Stimulated activated CD4-positive, alpha-beta T cell treated with anti-CD3 and anti-CD28 coated beads, TNF-alpha, amount 100 ng/mL, for 1 hour (primary cell): ENCODE data around the gene MYT1.

Experiments
- DNase-seq, 3 donors: peaks; one replicate each; pipeline ENCODE4 v3.0.0-alpha.2; 2020; ENCODE audit warnings: low read depth in 3 of 3, low spot score in 1 of 3

Gene MYT1

GRCh38 chr20:64212755-64213154, 48.5 kb downstream of the MYT1 start:
- DNase-seq, result no peak

GRCh38 chr20:64214113-64214512, 49.9 kb downstream of the MYT1 start:
- DNase-seq, result no peak

- DNase-seq, result no peak
These were observed 50.7 kb downstream of the MYT1 start for GRCh38 chr20:64214952-64215351.

- no peak for DNase-seq
These were observed 51.8 kb downstream of the MYT1 start for GRCh38 chr20:64216036-64216435.

GRCh38 chr20:64216910-64217309, 52.7 kb downstream of the MYT1 start:
- no peak for DNase-seq

GRCh38 chr20:64217539-64218221, 53.4 kb downstream of the MYT1 start:
- DNase-seq, result no peak

GRCh38 chr20:64219202-64219601, 55.0 kb downstream of the MYT1 start:
- no peak for DNase-seq

GRCh38 chr20:64219730-64220129, 55.5 kb downstream of the MYT1 start:
- no peak for DNase-seq

GRCh38 chr20:64220420-64220819, 56.2 kb downstream of the MYT1 start:
- no peak for DNase-seq

- DNase-seq, result no peak
These were observed 56.8 kb downstream of the MYT1 start for GRCh38 chr20:64220891-64221527.

GRCh38 chr20:64222291-64222735, 58.1 kb downstream of the MYT1 start:
- no peak for DNase-seq

GRCh38 chr20:64222851-64223525, 58.7 kb downstream of the MYT1 start:
- no peak for DNase-seq

GRCh38 chr20:64223526-64224067, 59.3 kb downstream of the MYT1 start:
- no peak for DNase-seq

GRCh38 chr20:64224351-64225170, 60.3 kb downstream of the MYT1 start:
- DNase-seq, result no peak

- DNase-seq, result no peak
These were observed 60.9 kb downstream of the MYT1 start for GRCh38 chr20:64225171-64225595.

GRCh38 chr20:64225828-64226598, 61.8 kb downstream of the MYT1 start:
- DNase-seq, result no peak

GRCh38 chr20:64226686-64227580, 62.7 kb downstream of the MYT1 start:
- no peak for DNase-seq

- DNase-seq, result no peak
These were observed 63.9 kb downstream of the MYT1 start for GRCh38 chr20:64228086-64228653.
